Measurements from ENCODE around the gene SIRPB2.

- TF ChIP-seq CTCF (conservative IDR thresholded peaks at IDR 0.05; ENCODE audit: low read depth, low read length) (no peak), MAFK (IDR thresholded peaks at IDR 0.05; ENCODE audit: low read depth, low read length) (no peak), USF2 (IDR thresholded peaks at IDR 0.05; ENCODE audit: low read depth, low read length) (no peak), BHLHE40 (IDR thresholded peaks at IDR 0.05; ENCODE audit: low read depth, low read length) (no peak), POLR2A (IDR thresholded peaks at IDR 0.05; ENCODE audit: low read depth, low read length) (no peak), CEBPB (IDR thresholded peaks at IDR 0.05; ENCODE audit: low read depth, low read length) (no peak), RAD21 (IDR thresholded peaks at IDR 0.05; ENCODE audit: low read length) (no peak), MXI1 (IDR thresholded peaks at IDR 0.05; ENCODE audit: borderline replicate concordance, low read depth, low read length) (no peak), MAZ (IDR thresholded peaks at IDR 0.05; ENCODE audit: borderline replicate concordance, low read depth, low read length) (no peak)
Observed at GRCh38 chr20:1533059-1533458, 41.8 kb upstream of the SIRPB2 start.
